SJCRH30 (cell line): ENCODE data around the gene OR6P1. TPM values are rescaled to one million over a fixed set of nuclear protein-coding genes. Genes with fewer than 3 reads are reported as not detected.

Experiments used
- DNase-seq, 2 experiments: peaks; one replicate each; pipeline ENCODE4 v3.0.0-alpha.2; 2015 to 2020
- H3K27ac ChIP-seq: fragments of 250-450 bp; sonication (Bioruptor Pico); 2 replicates; pipeline ENCODE4 v1.5.1; 2020; ENCODE audit warnings: mild to moderate bottlenecking, moderate library complexity
- H3K27me3 ChIP-seq: fragments of 250-450 bp; sonication (Bioruptor Pico); 2 replicates; pipeline ENCODE4 v1.5.1; 2020; ENCODE audit warnings: mild to moderate bottlenecking, moderate library complexity
- H3K36me3 ChIP-seq: fragments of 250-450 bp; sonication (Bioruptor Pico); 2 replicates; pipeline ENCODE4 v1.5.1; 2020; ENCODE audit warnings: mild to moderate bottlenecking, moderate library complexity
- H3K4me1 ChIP-seq: fragments of 250-450 bp; sonication (Bioruptor Pico); 2 replicates; pipeline ENCODE4 v1.5.1; 2020; ENCODE audit warnings: mild to moderate bottlenecking, moderate library complexity
- H3K4me3 ChIP-seq: fragments of 250-450 bp; sonication (Bioruptor Pico); 2 replicates; pipeline ENCODE4 v1.5.1; 2020; ENCODE audit warnings: mild to moderate bottlenecking, moderate library complexity
- H3K9me3 ChIP-seq: fragments of 250-450 bp; sonication (Bioruptor Pico); replicated peaks from 2 replicates; pipeline ENCODE4 v1.5.1; 2020; ENCODE audit warnings: mild to moderate bottlenecking, moderate library complexity
- total RNA-seq: library from RNA; depleted of rRNA; stranded (reverse); fragments of >200 nt; shearing (Covaris generic); gene quantifications from 2 replicates; pipeline ENCODE4 v1.2.3, GENCODE V29; 2014; rRNA removed

OR6P1 gene, protein sequence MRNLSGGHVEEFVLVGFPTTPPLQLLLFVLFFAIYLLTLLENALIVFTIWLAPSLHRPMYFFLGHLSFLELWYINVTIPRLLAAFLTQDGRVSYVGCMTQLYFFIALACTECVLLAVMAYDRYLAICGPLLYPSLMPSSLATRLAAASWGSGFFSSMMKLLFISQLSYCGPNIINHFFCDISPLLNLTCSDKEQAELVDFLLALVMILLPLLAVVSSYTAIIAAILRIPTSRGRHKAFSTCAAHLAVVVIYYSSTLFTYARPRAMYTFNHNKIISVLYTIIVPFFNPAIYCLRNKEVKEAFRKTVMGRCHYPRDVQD
- not detected in 2 replicates for total RNA-seq

GRCh38 chr1:158570480-158570879 is at the start of gene OR6P1:
OR6P1 (minus strand) TSS chr1:158570580; CDS start chr1:158563604, 6,976 bp downstream.
- Histone ChIP-seq H3K27me3 (no peaks in the 10 kb centered on the region), H3K9me3 (no peaks in the 10 kb centered on the region), H3K36me3 (no peaks in the 10 kb centered on the region), H3K4me1 (no peaks in the 10 kb centered on the region), H3K27ac (no peak within 1 kb of the TSS), H3K4me3 (no peak within 1 kb of the TSS)
- DNase-seq: no peak

DNA sequence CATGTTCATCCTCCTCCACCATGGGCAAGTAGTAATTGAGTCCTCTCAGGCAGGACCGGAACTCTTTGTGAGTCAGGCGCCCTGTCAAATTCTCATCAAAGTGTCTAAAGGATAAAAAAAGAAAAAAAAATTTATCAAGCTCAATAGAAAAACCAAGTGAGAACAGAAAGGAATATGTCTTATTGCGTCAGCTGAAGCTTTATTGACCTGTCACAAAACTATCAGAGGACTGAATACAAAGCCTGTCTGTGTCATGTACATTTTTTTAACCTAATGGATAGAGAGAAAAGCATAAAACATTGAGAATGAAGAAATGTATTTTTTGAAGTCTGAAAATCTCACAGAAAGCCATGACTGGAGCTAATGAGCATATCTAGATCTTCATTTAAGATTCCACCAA is 43.4 kb upstream of the OR6P1 start:
- H3K36me3 ChIP-seq: no peaks in the 10 kb centered on the region
- H3K4me1 ChIP-seq: no peaks in the 10 kb centered on the region
- DNase-seq: no peak
- H3K4me3 ChIP-seq: no peak overlapping the region
- no peaks in the 10 kb centered on the region for H3K9me3 ChIP-seq
- H3K27ac ChIP-seq: no peak overlapping the region
- H3K27me3 ChIP-seq: no peaks in the 10 kb centered on the region

GRCh38 chr1:158611916-158612315 is 41.5 kb upstream of the OR6P1 start:
- Histone ChIP-seq H3K27ac (no peak overlapping the region), H3K27me3 (no peaks in the 10 kb centered on the region), H3K9me3 (no peaks in the 10 kb centered on the region), H3K36me3 (no peaks in the 10 kb centered on the region), H3K4me1 (no peaks in the 10 kb centered on the region), H3K4me3 (no peak overlapping the region)
- no peak for DNase-seq

- Histone ChIP-seq H3K4me1 (no peaks in the 10 kb centered on the region), H3K4me3 (no peak overlapping the region), H3K27me3 (no peaks in the 10 kb centered on the region), H3K27ac (no peak overlapping the region), H3K36me3 (no peaks in the 10 kb centered on the region), H3K9me3 (no peaks in the 10 kb centered on the region)
- DNase-seq: no peak
Observed at GRCh38 chr1:158607296-158607695, 36.9 kb upstream of the OR6P1 start.

DNA sequence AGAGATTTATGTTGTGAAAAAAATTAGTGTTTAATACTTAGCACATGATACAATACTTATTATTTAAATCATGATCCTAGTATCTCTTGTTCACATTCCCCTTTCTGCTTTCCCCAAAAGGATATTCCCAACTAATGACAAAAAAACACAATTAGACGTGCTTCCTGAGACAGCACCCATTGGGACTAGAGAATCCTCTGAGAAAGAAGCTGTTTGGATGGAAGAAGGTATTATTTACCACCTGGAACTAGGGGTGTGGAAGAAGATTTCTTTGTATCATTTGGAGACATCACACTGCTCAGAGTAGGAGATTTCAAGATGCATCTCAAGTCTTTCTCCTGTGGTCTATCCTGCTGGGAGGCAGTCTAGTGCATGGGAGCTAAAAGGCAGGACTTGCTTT is 34.6 kb upstream of the OR6P1 start, which contains the start of gene OR10Z1:
Gene OR10Z1 (plus strand): TSS at position 301 of the 400 bp plus-strand sequence. CDS start 1,171 bp downstream, outside the sequence.
- Histone ChIP-seq H3K27me3 (no peaks in the 10 kb centered on the region), H3K27ac (no peak within 1 kb of the TSS), H3K9me3 (no peaks in the 10 kb centered on the region), H3K4me1 (no peaks in the 10 kb centered on the region), H3K36me3 (no peaks in the 10 kb centered on the region), H3K4me3 (no peak within 1 kb of the TSS)
- no peak for DNase-seq

GRCh38 chr1:158600735-158601134 is 30.4 kb upstream of the OR6P1 start:
- DNase-seq: no peak
- H3K9me3 ChIP-seq: no peaks in the 10 kb centered on the region
- H3K4me1 ChIP-seq: no peaks in the 10 kb centered on the region
- H3K27ac ChIP-seq: no peak overlapping the region
- H3K27me3 ChIP-seq: no peaks in the 10 kb centered on the region
- no peak overlapping the region for H3K4me3 ChIP-seq
- no peaks in the 10 kb centered on the region for H3K36me3 ChIP-seq

GRCh38 chr1:158586942-158587341 is 16.6 kb upstream of the OR6P1 start:
- Histone ChIP-seq H3K27me3 (no peaks in the 10 kb centered on the region), H3K36me3 (no peaks in the 10 kb centered on the region)

DNA sequence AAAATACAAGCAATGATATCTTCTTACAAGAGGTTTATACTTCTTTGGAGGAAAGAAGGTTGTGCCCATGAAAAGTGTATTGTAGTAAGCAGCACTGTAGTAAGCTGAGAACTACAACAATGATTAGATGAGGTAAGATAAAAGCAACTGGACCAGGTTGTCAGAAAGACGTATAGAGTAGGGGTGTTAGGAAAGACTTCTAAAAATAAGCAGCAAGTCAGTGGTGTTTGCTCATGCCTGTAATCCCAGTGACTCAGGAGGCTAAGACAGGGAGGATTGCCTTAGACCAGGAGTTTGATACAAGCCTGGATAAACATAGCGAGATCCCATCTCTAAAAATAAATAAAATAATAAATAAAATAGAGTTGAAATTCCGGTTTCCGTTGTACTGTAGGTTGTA is 13.6 kb upstream of the OR6P1 start:
- no peaks in the 10 kb centered on the region for H3K9me3 ChIP-seq
- H3K4me3 ChIP-seq: no peak overlapping the region
- H3K27me3 ChIP-seq: no peaks in the 10 kb centered on the region
- H3K27ac ChIP-seq: no peak overlapping the region
- DNase-seq: no peak
- H3K4me1 ChIP-seq: no peaks in the 10 kb centered on the region
- no peaks in the 10 kb centered on the region for H3K36me3 ChIP-seq

More at GRCh38 chr1:158586942-158587341, 16.6 kb upstream of the OR6P1 start:
- no peaks in the 10 kb centered on the region for H3K9me3 ChIP-seq
- H3K4me3 ChIP-seq: no peak overlapping the region
- no peak overlapping the region for H3K27ac ChIP-seq
- DNase-seq: no peak
- no peaks in the 10 kb centered on the region for H3K4me1 ChIP-seq

GRCh38 chr1:158579733-158580132 is 9.4 kb upstream of the OR6P1 start, which contains the start of gene OR10X1:
OR10X1 (minus strand) TSS chr1:158579899; CDS start chr1:158579899, 0 bp downstream.
- no peak for DNase-seq
- Histone ChIP-seq H3K9me3 (no peaks in the 10 kb centered on the region), H3K27me3 (no peaks in the 10 kb centered on the region), H3K27ac (no peak within 1 kb of the TSS), H3K4me3 (no peak within 1 kb of the TSS), H3K4me1 (no peaks in the 10 kb centered on the region), H3K36me3 (no peaks in the 10 kb centered on the region)

- H3K4me3 ChIP-seq: no peak overlapping the region
- H3K9me3 ChIP-seq: no peaks in the 10 kb centered on the region
- no peak overlapping the region for H3K27ac ChIP-seq
- no peak for DNase-seq
- H3K27me3 ChIP-seq: no peaks in the 10 kb centered on the region
- H3K36me3 ChIP-seq: no peaks in the 10 kb centered on the region
- H3K4me1 ChIP-seq: no peaks in the 10 kb centered on the region
Observed at GRCh38 chr1:158577561-158577960, 7.2 kb upstream of the OR6P1 start.

DNA sequence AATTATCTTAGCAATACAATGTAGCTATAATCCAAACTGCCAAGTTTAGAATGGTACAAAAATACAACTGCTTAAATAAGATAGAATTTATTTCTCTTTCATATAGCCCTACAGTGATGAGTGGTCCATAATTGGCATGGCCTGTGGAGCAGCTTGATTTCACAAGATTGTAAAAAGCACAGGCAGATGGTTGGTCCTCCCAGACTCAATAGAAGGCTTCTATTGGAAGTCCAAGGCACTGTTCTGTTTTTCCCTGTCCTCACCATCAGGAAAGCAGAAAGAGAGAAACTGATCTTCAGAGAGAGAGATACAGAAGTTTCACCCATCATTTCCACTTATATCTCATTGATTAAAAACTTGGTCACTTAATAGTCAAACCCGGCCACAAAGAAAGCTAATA is 1.8 kb upstream of the OR6P1 start:
- no peaks in the 10 kb centered on the region for H3K9me3 ChIP-seq
- no peak for DNase-seq

GRCh38 chr1:158564608-158565007 is 5.8 kb downstream of the OR6P1 start:
- Histone ChIP-seq H3K27ac (no peak overlapping the region), H3K4me1 (no peaks in the 10 kb centered on the region), H3K27me3 (no peaks in the 10 kb centered on the region), H3K36me3 (no peaks in the 10 kb centered on the region), H3K9me3 (no peaks in the 10 kb centered on the region), H3K4me3 (no peak overlapping the region)
- no peak for DNase-seq

More for the DNA sequence above, 1.8 kb upstream of the OR6P1 start:
- no peaks in the 10 kb centered on the region for H3K36me3 ChIP-seq
- H3K27ac ChIP-seq: no peak overlapping the region
- H3K27me3 ChIP-seq: no peaks in the 10 kb centered on the region
- no peaks in the 10 kb centered on the region for H3K4me1 ChIP-seq
- H3K4me3 ChIP-seq: no peak overlapping the region

DNA sequence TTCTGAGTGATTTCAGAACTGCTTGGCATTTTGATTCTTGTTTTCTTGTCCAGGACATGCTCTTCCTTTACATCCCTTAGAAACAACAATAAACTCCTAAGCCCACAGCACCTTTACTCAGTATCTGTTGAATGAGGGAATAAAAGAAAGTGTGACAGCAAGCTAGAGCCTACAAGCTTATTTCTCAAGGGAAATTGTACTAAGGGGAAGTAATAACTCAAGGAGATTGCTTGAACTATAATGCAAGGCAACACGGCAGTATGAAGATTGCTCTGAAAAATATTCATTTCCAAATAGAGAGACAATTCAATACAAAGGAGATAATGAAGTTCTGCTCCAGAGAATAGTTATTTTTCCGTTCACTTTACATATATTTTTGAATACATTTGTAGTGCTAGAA is 6.5 kb downstream of the OR6P1 start:
- Histone ChIP-seq H3K27ac (no peak overlapping the region), H3K27me3 (no peaks in the 10 kb centered on the region), H3K4me3 (no peak overlapping the region), H3K9me3 (no peaks in the 10 kb centered on the region), H3K36me3 (no peaks in the 10 kb centered on the region), H3K4me1 (no peaks in the 10 kb centered on the region)
- no peak for DNase-seq

GRCh38 chr1:158559696-158560095 is 10.7 kb downstream of the OR6P1 start:
- Histone ChIP-seq H3K4me3 (no peak overlapping the region), H3K36me3 (no peaks in the 10 kb centered on the region), H3K27me3 (no peaks in the 10 kb centered on the region), H3K27ac (no peak overlapping the region), H3K4me1 (no peaks in the 10 kb centered on the region), H3K9me3 (no peaks in the 10 kb centered on the region)
- DNase-seq: no peak

GRCh38 chr1:158554352-158554751 is 16.0 kb downstream of the OR6P1 start, which contains the start of gene OR6Y1:
OR6Y1 (minus strand) TSS chr1:158554405; CDS start chr1:158548105, 6,300 bp downstream.
- Histone ChIP-seq H3K4me1 (no peaks in the 10 kb centered on the region), H3K4me3 (no peak within 1 kb of the TSS), H3K9me3 (no peaks in the 10 kb centered on the region), H3K27ac (no peak within 1 kb of the TSS), H3K27me3 (no peaks in the 10 kb centered on the region), H3K36me3 (no peaks in the 10 kb centered on the region)
- no peak for DNase-seq

DNA sequence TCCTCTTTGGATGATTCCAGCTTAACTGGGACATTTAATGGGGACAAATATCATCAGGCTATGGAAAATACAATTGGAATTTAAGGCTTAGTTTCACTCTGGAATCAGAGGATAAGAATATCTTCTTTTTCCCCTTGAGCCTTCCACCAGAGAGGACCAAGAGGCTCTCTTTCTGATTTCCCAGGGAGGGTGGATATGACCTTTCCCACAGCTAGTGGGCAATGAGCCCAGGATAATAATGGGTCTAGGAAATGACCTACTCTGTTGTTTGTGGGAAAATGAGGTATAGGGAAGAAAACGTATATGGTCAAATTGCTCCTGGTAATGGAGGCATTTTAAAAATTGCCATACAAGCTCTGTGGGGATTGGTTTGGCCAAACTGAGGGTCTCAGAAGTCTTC is 18.1 kb downstream of the OR6P1 start:
- Histone ChIP-seq H3K9me3 (no peaks in the 10 kb centered on the region), H3K4me1 (no peaks in the 10 kb centered on the region), H3K27me3 (no peaks in the 10 kb centered on the region), H3K4me3 (no peak overlapping the region), H3K36me3 (no peaks in the 10 kb centered on the region), H3K27ac (no peak overlapping the region)
- no peak for DNase-seq
